RWPE1 (cell line): ENCODE results near the gene B3GNT9.

Experiments
- CTCF ChIA-PET: fragments of 350-600 bp; sonication (Branson Sonifier 250); formaldehyde crosslinking; extraction: SDS; loops from one replicate; lab custom pipeline; 2021; lab: Yijun Ruan, JAX
- POLR2A ChIA-PET: fragments of 400-600 bp; formaldehyde crosslinking; extraction: SDS; loops from one replicate; lab custom pipeline; 2020; ENCODE audit warnings: antibody characterized with exemption; ENCODE audit not compliant: low non-redundant PET; lab: Yijun Ruan, JAX
- DNase-seq: peaks from one replicate; pipeline ENCODE4 v3.0.0; 2012; ENCODE audit warnings: low spot score
- H3K27ac ChIP-seq: fragments of 450-650 bp; 2 replicates; pipeline ENCODE4 v1.5.1; 2017
- TF ChIP-seq, protein P1 (sequence below): fragments of 450-650 bp; conservative IDR thresholded peaks from 2 replicates; pipeline ENCODE4 v1.5.1; 2017; ENCODE audit warnings: low read depth, mild to moderate bottlenecking

The B3GNT9 gene, protein sequence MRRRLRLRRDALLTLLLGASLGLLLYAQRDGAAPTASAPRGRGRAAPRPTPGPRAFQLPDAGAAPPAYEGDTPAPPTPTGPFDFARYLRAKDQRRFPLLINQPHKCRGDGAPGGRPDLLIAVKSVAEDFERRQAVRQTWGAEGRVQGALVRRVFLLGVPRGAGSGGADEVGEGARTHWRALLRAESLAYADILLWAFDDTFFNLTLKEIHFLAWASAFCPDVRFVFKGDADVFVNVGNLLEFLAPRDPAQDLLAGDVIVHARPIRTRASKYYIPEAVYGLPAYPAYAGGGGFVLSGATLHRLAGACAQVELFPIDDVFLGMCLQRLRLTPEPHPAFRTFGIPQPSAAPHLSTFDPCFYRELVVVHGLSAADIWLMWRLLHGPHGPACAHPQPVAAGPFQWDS

DNA sequence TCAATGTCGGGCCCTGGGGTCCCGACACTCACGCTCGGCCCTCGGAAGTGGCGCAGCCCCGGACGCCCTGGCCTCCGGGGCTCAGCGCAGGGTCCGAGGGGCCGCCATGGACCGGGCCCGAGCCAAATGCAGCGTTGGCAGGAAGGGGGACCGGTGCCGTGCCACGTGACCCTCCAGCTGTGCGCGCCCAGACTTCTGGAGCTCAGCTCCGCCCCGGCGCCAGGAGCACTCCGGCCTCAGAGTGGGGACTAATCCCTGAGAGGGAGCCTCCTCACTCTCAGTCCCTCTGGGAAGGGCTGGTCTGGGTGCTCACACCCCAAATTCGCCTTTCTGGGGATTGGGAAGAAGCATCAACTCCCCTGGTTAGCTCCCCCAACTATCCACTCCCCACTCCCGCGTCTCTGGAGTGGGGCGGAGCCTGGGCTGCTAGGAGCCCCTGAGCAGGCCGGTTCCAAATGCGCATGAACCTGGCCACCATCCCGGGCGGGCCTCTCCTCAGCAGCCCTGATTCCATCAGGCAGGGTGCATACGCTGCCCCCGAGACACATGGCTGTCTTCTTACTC lies at the start of gene B3GNT9:
Gene B3GNT9 (minus strand): TSS at position 166 of the 564 bp plus-strand sequence. CDS start 513 bp downstream, outside the sequence.
- DNase-seq, result peak; percentile 65
- H3K27ac ChIP-seq, result peak within 1 kb of the TSS; percentile 87
- ChIA-PET POLR2A (interaction anchor here (0.6 to 1.3 kb wide), 3 partner anchors 9 to 123 kb away, joined by 3 to 4 read pairs (median 3); partner anchors contain the start of gene NOL3), CTCF (interaction anchor here (0.7 kb wide), 1 partner anchor 198 kb away, joined by 4 read pairs; no protein-coding TSS in a partner anchor)
- TF ChIP-seq, protein P1, sequence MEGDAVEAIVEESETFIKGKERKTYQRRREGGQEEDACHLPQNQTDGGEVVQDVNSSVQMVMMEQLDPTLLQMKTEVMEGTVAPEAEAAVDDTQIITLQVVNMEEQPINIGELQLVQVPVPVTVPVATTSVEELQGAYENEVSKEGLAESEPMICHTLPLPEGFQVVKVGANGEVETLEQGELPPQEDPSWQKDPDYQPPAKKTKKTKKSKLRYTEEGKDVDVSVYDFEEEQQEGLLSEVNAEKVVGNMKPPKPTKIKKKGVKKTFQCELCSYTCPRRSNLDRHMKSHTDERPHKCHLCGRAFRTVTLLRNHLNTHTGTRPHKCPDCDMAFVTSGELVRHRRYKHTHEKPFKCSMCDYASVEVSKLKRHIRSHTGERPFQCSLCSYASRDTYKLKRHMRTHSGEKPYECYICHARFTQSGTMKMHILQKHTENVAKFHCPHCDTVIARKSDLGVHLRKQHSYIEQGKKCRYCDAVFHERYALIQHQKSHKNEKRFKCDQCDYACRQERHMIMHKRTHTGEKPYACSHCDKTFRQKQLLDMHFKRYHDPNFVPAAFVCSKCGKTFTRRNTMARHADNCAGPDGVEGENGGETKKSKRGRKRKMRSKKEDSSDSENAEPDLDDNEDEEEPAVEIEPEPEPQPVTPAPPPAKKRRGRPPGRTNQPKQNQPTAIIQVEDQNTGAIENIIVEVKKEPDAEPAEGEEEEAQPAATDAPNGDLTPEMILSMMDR, result no peak

DNA sequence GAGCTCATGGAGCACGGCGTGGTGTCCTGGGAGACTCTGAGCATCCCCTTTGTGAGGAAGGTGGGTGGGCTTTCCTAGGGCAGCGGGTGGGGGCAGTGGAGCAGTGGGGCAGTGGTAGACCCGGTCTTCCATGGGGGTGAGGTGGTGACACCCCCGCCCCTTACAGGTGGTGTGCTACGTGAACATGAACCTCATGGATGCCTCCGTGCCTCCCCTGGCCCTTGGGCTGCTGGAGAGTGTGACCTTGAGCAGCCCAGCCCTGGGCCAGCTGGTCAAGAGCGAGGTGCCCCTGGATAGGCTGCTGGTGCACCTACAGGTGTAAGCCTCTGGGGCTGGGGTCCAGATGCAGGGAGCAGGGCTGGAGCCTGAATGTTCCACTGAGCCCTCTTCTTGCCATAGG lies 49.7 kb upstream of the B3GNT9 start:
- TF ChIP-seq, protein P1, result no peak
- DNase-seq, result no peak
- peak overlapping the region; percentile 92 for H3K27ac ChIP-seq
- POLR2A ChIA-PET, result interaction anchor here (0.6 kb wide), 1 partner anchor 240 kb away, joined by 4 read pairs; no protein-coding TSS in a partner anchor
- CTCF ChIA-PET, result interaction anchor here (0.6 to 4.5 kb wide), 2 partner anchors 11 to 22 kb away, joined by 3 to 19 read pairs; no protein-coding TSS in a partner anchor

DNA sequence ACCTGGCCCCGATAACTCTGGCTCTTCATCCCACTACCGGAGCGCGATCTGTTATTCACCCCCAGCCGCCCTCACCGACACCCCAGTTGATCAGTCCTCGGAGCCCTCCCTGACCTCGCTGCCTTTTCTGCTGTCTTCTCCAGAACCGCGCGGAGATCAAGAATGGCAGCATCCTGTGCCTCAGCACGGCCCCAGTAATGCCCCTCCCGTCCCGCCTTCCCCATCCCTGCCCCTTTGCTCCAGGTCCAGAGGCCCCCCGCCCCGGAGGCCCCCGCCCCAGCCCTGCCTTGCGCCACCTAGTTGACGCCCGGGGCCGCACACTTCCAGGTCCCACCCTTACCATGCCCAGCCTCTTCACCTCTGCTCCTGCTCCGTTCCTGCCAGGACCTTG lies 49.0 kb upstream of the B3GNT9 start:
- CTCF ChIA-PET, result interaction anchor here (0.6 to 4.5 kb wide), 7 partner anchors 8 to 488 kb away, joined by 3 to 20 read pairs (median 4); partner anchors contain the start of gene NOL3
- H3K27ac ChIP-seq, result peak overlapping the region; percentile 92
- peak; percentile 36 for DNase-seq
- TF ChIP-seq, protein P1, result peak; percentile 58
- POLR2A ChIA-PET, result interaction anchor here (0.6 kb wide), 1 partner anchor 240 kb away, joined by 4 read pairs; no protein-coding TSS in a partner anchor

DNA sequence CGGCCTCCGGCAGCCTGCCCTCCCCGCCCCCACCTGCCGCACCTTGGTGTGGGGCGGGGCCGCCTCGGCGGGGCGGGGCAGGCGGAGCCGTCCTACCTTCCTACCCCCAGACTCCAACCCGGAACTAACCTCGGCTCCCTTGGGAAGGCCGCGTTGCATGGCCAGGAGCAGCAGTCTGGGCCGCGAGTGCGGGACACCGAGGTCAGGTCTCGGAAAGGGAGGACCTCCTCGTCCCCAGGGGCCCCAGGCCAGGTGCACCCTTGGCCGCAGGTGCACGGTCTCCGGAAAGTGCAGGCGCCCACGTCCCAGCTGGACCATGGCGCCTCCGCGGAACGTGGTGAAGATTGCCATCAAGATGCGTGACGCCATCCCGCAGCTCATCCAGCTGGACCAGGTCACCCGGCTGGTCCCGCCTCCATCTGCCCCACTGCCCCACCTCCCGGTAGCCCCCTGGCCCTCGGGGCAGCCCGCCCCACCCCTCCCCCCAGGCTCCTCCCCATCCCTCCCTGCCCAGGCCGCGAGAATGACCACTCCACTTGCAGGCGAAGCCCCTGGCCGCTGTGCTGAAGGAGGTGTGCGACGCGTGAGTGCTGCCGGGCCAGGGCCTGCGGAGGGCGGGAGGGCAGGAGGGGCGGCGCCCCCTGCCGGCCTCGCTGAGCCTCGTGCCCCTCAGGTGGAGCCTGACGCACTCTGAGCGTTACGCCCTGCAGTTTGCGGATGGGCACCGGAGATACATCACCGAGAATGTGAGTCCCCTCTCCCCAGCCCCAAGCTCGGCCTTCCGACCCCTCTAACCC lies 48.4 kb upstream of the B3GNT9 start, which contains the start of gene ELMO3:
Gene ELMO3 (plus strand): TSS at position 121 of the 797 bp plus-strand sequence. CDS start 196 bp downstream, at position 317.
- CTCF ChIA-PET, result interaction anchor here (0.6 to 4.5 kb wide), 14 partner anchors 9 to 488 kb away, joined by 3 to 20 read pairs (median 4); partner anchors contain the start of genes FHOD1, NOL3 and TMEM208
- H3K27ac ChIP-seq, result peak within 1 kb of the TSS; percentile 92
- TF ChIP-seq, protein P1, result peak; percentile 71
- peak; percentile 89 for DNase-seq
- POLR2A ChIA-PET, result no interaction called here

DNA sequence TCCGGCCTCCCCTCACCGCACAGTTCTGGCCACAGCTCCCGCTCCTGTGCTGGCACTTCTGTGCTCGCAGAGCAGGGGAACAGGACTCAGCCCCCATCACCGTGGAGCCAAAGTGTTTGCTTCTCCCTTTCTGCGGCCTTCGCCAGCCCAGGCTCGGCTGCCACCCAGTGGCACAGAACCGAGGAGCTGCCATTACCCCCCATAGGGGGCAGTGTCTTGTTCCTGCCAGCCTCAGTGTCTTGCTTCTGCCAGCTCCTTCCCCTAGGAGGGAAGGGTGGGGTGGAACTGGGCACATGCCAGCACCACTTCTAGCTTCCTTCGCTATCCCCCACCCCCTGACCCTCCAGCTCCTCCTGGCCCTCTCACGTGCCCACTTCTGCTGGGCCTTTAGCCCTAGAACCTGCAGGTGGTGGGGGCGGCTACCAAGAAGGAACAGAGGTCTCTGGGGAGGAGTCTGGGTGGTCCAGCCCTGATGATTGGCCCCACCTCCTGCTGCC lies 47.5 kb upstream of the B3GNT9 start:
- DNase-seq, result peak; percentile 81
- H3K27ac ChIP-seq, result peak overlapping the region; percentile 92
- TF ChIP-seq, protein P1, result peak; percentile 61
- CTCF ChIA-PET, result interaction anchor here (0.5 to 4.5 kb wide), 18 partner anchors 9 to 651 kb away, joined by 3 to 20 read pairs (median 4); partner anchors contain the start of genes FHOD1 and TMEM208
- POLR2A ChIA-PET, result interaction anchor here (0.6 to 0.8 kb wide), 2 partner anchors 20 to 49 kb away, joined by 3 read pairs; partner anchors contain the start of gene FHOD1
